Gastroesophageal sphincter (tissue), 4 donors: ENCODE measurements around the gene TMEM150A. TPM values are rescaled to one million over a fixed set of nuclear protein-coding genes. Genes with fewer than 3 reads are reported as not detected.

Source experiments
- ATAC-seq: fragments of 150-250 bp; one replicate; pipeline ENCODE4 v1.9.1; 2016; ENCODE audit warnings: mild to moderate bottlenecking, moderate library complexity
- H3K27ac ChIP-seq, 4 donors: fragments of 200-600 bp; sonication (generic) in 3 of 4; 1 replicate in 3 of 4; 2 replicates in 1 of 4; pipeline ENCODE4 v1.5.1; 2016 to 2019
- H3K27me3 ChIP-seq: fragments of 200-600 bp; sonication (generic); one replicate; pipeline ENCODE4 v1.5.1; 2019
- H3K36me3 ChIP-seq, 2 donors: fragments of 200-600 bp; sonication (generic); one replicate each; pipeline ENCODE4 v1.5.1; 2019; ENCODE audit warnings: control low read depth in 1 of 2
- H3K4me1 ChIP-seq, 3 donors: fragments of 200-600 bp; sonication (generic); 1 replicate in 2 of 3; 2 replicates in 1 of 3; pipeline ENCODE4 v1.5.1; 2016 to 2019; ENCODE audit warnings: control low read depth in 2 of 3
- H3K4me3 ChIP-seq, 2 donors: fragments of 200-600 bp; sonication (generic); one replicate each; pipeline ENCODE4 v1.5.1; 2019; ENCODE audit warnings: mild to moderate bottlenecking in 1 of 2, moderate library complexity in 1 of 2
- H3K9me3 ChIP-seq, 3 donors: fragments of 200-600 bp; sonication (generic); one replicate each; pipeline ENCODE4 v1.5.1; 2017 to 2019; ENCODE audit warnings: control low read depth in 2 of 3
- EP300 ChIP-seq: sonication (generic); formaldehyde crosslinking; IDR thresholded peaks from one replicate; pipeline ENCODE4 v1.6.1; 2017; ENCODE audit warnings: antibody characterized with exemption, mild to moderate bottlenecking
- POLR2A ChIP-seq, 2 donors: fragments of 450-650 bp; IDR thresholded peaks; one replicate each; pipeline ENCODE4 v1.6.1; 2017; ENCODE audit warnings: antibody characterized with exemption in 2 of 2, mild to moderate bottlenecking in 2 of 2, moderate library complexity in 1 of 2
- POLR2AphosphoS5 ChIP-seq: sonication (generic); formaldehyde crosslinking; IDR thresholded peaks from one replicate; pipeline ENCODE4 v1.6.1; 2017; ENCODE audit warnings: antibody characterized with exemption
- WGBS, 2 donors: methylation state at CpG; one replicate each; pipeline ENCODE4 v1.1.5; 2018; ENCODE audit warnings: low coverage in 1 of 2; 5-methylcytosine and 5-hydroxymethylcytosine counted together
- total RNA-seq, 4 donors: library from RNA; depleted of rRNA; stranded (reverse); fragments of >200 nt; gene quantifications; one replicate each; pipeline ENCODE4 v1.1.0, GENCODE V29; 2016
- TF ChIP-seq, protein P1 (sequence below), 4 experiments: fragments of 200-600 bp in 2 of 4; fragments of 450-650 bp in 2 of 4; sonication (generic) in 1 of 4; IDR thresholded peaks; one replicate each; pipeline ENCODE4 v1.5.1; 2017 to 2019; ENCODE audit warnings: antibody characterized with exemption in 4 of 4, mild to moderate bottlenecking in 2 of 4, moderate library complexity in 2 of 4

TMEM150A gene
- total RNA-seq, 4 donors from 2014 or later = 17.6 to 26.9 (median 19.9) TPM

DNA sequence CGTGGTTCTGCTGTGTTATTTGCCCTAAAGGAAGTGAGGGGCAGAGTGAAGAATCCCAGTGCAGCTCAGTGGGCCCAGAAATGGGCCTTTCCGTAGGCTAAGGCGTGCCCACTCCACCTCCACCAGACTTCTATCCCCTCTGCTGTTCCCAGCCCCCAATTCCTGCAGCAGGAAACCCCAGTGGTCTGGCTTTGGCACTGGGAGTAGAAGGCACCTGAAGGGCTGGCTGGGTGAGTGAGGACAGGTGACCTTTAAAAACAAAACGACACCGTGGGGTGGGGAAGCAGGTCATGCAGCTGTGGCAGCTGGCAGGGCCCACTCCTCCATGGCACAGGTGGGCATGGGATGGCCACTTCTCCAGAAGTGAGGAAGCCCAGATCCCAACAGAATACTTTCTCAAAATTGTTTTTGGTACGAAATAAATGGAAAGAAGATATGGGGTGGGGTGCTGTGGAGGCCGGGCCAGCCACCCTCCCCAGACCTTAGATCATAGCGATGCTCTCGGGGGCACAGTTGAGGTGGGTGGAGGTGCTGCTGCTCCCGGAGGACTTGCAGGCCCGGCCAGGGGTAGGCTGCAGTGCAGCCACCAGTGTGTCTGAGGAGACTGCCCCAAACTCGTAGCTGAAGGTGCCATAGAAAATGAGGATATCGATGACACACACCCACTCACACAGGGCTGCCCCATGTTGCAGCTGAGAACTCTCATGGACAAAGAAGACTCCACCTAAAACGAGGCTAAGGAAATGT, 3.7 kb downstream of the TMEM150A start:
- ATAC-seq = no peak
- peaks cover 0 to 48% of the 10 kb centered on the region in 2 donors for H3K36me3 ChIP-seq
- H3K9me3 ChIP-seq = no peaks in the 10 kb centered on the region
- H3K4me1 ChIP-seq = peaks cover 0 to 81% (median 27%) of the 10 kb centered on the region in 3 donors
- WGBS, 2 donors = 29 to 53% methylated on average over 1 to 6 of the region's 14 CpGs
- TF ChIP-seq POLR2A (IDR thresholded peaks at IDR 0.05) (no peak), EP300 (no peak), POLR2AphosphoS5 (no peak)
- TF ChIP-seq, protein P1, sequence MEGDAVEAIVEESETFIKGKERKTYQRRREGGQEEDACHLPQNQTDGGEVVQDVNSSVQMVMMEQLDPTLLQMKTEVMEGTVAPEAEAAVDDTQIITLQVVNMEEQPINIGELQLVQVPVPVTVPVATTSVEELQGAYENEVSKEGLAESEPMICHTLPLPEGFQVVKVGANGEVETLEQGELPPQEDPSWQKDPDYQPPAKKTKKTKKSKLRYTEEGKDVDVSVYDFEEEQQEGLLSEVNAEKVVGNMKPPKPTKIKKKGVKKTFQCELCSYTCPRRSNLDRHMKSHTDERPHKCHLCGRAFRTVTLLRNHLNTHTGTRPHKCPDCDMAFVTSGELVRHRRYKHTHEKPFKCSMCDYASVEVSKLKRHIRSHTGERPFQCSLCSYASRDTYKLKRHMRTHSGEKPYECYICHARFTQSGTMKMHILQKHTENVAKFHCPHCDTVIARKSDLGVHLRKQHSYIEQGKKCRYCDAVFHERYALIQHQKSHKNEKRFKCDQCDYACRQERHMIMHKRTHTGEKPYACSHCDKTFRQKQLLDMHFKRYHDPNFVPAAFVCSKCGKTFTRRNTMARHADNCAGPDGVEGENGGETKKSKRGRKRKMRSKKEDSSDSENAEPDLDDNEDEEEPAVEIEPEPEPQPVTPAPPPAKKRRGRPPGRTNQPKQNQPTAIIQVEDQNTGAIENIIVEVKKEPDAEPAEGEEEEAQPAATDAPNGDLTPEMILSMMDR (IDR thresholded peaks at IDR 0.05) = no peak
- H3K27ac ChIP-seq = no peak overlapping the region
- H3K27me3 ChIP-seq = no peaks in the 10 kb centered on the region
- no peak overlapping the region for H3K4me3 ChIP-seq

- Histone ChIP-seq H3K27me3 (no peaks in the 10 kb centered on the region), H3K36me3 (peaks cover 0 to 54% of the 10 kb centered on the region in 2 donors), H3K4me1 (peaks cover 0 to 82% (median 24%) of the 10 kb centered on the region in 3 donors), H3K4me3 (no peak overlapping the region), H3K9me3 (no peaks in the 10 kb centered on the region), H3K27ac (peak overlapping the region in 2 of 4 donors; percentile 93 to 95)
- ATAC-seq = no peak
- TF ChIP-seq POLR2A (IDR thresholded peaks at IDR 0.05) (no peak), EP300 (no peak)
- TF ChIP-seq, protein P1 (IDR thresholded peaks at IDR 0.05) = no peak
- 58 to 100% methylated on average over 1 to 4 of the region's 5 CpGs for WGBS, 2 donors
These were observed 5.3 kb downstream of the TMEM150A start for GRCh38 chr2:85597241-85597640.

GRCh38 chr2:85596486-85597143, 5.9 kb downstream of the TMEM150A start:
- no peak for ATAC-seq
- Histone ChIP-seq H3K4me3 (peak overlapping the region in 1 of 2 donors; percentile 86), H3K27ac (peak overlapping the region in 3 of 4 donors; percentile 93 to 97 (median 95)), H3K27me3 (no peaks in the 10 kb centered on the region), H3K4me1 (peaks cover 0 to 83% (median 24%) of the 10 kb centered on the region in 3 donors), H3K9me3 (no peaks in the 10 kb centered on the region), H3K36me3 (peaks cover 0 to 54% of the 10 kb centered on the region in 2 donors)
- TF ChIP-seq POLR2A (IDR thresholded peaks at IDR 0.05) = no peak
- no peak for TF ChIP-seq EP300
- TF ChIP-seq, protein P1 (IDR thresholded peaks at IDR 0.05) = no peak
- no peak for TF ChIP-seq POLR2AphosphoS5
- WGBS, 2 donors = no CpG with 5 or more reads among the region's 3 CpGs

GRCh38 chr2:85596026-85596333, 6.5 kb downstream of the TMEM150A start:
- Histone ChIP-seq H3K4me3 (peak overlapping the region; percentile 72 to 86), H3K27ac (peak overlapping the region; percentile 71 to 97 (median 94)), H3K4me1 (peaks cover 0 to 83% (median 25%) of the 10 kb centered on the region in 3 donors), H3K36me3 (peaks cover 0 to 52% of the 10 kb centered on the region in 2 donors), H3K27me3 (no peaks in the 10 kb centered on the region), H3K9me3 (no peaks in the 10 kb centered on the region)
- 0 to 2% methylated on average over 1 to 9 of the region's 10 CpGs for WGBS, 2 donors
- ATAC-seq = peak; percentile 1
- no peak for TF ChIP-seq POLR2AphosphoS5
- TF ChIP-seq, protein P1 (IDR thresholded peaks at IDR 0.05) = no peak
- no peak for TF ChIP-seq EP300
- no peak for TF ChIP-seq POLR2A (IDR thresholded peaks at IDR 0.05)
